ENCODE measurements around the gene SYP.
"Not testable (repeated sequence)": the region's sequence is repeated elsewhere in the genome, so short reads cannot be mapped to it uniquely, and the experiment has no call there.

The SYP gene

DNA sequence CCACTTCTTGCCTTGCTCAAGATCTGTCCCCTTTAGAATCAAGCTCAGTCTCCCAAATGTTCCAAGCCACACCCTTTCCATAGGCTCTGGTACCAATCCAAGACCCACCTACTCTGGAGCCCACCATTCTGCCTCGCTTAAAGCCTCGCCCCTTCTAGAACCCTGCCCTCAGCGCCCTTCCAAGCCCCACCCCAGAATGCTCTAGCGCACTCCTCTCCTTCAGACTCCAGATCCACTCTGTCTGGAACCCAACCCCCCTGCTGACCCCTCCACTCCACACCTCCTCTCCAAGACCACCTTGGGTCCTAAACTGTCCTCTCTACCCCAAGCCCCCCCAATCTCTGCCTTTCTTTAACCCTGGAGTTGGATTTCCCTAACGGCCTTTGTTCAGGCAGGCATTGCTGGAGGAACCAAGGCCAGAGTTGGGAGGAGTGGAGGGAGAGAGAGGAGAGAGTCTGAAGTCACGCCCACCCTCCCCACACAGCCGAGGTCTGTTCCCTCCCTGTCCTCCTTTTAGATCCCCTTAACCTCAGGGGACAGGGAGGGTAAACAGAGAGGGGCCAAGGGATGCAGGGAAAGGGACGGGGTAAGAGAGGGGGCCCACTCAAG is 11.4 kb downstream of the SYP start:
- no peak for DNase-seq

DNA sequence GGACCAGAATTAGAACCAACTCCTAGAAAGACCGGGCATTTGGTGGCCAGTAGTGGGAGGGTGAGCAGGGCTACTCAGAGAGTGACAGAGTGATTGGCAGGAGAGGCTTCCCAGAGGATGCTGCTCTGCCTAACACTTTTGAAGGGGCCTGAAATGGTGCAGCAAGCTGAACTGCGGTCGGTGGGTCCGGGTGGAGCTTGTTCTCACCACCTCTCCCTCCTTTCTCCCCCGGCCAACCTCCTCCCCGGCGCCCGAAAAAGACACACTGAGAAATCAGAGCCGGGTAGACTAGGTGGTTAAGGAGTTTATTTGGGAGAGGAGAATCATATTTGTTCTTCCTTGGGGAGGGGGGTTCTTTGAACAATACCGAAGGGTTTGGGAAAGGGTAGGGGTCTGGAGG is 12.5 kb downstream of the SYP start:
- DNase-seq = no peak

GRCh38 chrX:49187028-49187394 is 13.0 kb downstream of the SYP start:
- no peak for DNase-seq

DNA sequence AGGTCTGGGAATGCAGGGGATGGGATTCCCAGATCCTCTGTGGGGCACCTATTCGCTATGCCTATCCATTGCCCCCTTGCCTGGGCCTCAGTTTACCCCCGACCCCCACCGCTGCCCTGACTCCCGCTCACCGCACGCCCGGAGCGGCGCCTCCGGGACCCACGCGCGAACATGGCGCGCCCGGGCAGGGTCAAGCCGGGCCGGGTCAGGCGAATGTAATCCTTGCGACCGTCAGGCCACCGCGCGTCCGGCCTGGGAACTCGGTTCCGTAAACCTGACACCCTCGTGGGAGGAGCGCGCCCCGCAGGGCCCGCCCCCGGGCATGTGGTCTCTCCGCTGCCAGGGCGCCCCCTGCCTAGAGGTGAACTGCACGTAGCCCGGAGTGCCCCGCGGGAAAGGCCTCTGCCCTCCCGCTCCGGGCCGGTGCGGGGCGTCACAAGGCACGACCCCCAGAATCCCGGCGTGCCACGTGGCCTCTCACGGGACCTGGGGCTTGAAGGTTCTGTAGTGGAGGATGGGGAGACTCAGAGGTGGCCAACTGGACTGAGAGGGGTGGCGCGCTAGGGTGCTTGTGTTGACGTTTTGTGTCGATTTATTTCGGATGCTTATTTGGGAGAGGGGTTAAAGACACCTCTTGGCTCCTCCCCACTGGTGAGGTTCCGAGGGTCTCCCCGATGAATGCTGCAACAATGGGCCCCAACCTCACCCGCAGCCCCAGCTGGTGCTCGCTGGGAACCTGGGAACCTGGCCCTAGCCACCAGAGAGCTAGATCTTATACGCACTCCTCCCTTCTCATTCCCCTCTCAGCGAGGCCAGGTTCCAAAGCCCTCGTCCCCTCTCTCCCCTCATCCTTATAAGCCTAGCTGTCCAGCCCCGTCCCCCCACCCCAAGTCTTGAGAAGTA is 13.6 kb downstream of the SYP start, which contains the start of gene PRICKLE3:
Gene PRICKLE3 (minus strand): TSS at position 249 of the 903 bp plus-strand sequence. CDS start 76 bp downstream, at position 173.
- peak; percentile 48 for DNase-seq

- DNase-seq = peak; percentile 87
Measured at GRCh38 chrX:49184294-49185281, 15.4 kb downstream of the SYP start.

GRCh38 chrX:49183701-49184281 is 16.2 kb downstream of the SYP start:
- DNase-seq = no peak

GRCh38 chrX:49179358-49179757 is 20.6 kb downstream of the SYP start:
- no peak for DNase-seq

DNA sequence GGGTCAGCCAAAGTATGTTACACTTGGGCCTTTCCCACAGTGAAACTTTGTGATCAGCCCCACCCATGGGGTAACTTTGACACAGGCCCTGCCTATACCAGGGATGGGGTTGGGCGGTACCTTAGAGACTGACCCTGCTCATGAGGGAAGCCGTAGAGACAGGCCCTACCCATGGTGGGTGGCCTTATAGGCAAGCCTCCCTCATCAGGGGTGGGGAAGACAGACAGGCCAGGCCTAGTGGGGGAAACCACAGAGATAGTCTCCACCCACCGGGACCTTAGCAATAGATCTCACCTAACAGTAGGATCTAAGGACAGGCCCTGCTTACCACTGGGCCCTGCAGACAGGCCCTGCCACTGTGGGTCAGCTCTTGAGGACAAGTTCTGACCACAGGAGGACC is 21.5 kb downstream of the SYP start:
- no peak for DNase-seq

GRCh38 chrX:49177873-49178480 is 22.0 kb downstream of the SYP start:
- no peak for DNase-seq

DNA sequence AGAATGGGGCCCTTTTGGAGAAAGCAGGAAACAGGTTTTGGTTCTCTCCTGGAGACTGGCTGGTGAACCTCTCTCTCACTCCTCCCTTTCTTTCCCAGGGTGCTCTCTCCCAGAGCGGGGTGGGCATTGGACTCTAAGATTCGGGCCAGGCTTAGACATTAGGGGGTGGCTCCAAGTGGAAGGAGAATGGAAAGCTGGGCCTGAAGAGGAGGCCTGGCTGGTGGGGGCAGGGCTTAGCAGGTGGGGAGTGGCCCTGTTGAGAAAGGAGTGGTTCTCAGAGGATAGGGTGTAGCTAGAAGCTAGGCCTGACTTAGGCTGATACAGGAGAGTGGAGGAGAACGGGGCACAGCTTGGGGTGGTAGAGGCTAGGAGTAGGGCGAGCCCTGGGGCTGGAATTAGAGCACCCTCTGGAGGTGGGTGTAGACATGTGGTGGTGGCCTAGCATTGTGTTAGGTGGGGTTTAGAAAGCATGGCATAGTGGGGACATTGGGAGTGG is 22.6 kb downstream of the SYP start:
- no peak for DNase-seq

DNA sequence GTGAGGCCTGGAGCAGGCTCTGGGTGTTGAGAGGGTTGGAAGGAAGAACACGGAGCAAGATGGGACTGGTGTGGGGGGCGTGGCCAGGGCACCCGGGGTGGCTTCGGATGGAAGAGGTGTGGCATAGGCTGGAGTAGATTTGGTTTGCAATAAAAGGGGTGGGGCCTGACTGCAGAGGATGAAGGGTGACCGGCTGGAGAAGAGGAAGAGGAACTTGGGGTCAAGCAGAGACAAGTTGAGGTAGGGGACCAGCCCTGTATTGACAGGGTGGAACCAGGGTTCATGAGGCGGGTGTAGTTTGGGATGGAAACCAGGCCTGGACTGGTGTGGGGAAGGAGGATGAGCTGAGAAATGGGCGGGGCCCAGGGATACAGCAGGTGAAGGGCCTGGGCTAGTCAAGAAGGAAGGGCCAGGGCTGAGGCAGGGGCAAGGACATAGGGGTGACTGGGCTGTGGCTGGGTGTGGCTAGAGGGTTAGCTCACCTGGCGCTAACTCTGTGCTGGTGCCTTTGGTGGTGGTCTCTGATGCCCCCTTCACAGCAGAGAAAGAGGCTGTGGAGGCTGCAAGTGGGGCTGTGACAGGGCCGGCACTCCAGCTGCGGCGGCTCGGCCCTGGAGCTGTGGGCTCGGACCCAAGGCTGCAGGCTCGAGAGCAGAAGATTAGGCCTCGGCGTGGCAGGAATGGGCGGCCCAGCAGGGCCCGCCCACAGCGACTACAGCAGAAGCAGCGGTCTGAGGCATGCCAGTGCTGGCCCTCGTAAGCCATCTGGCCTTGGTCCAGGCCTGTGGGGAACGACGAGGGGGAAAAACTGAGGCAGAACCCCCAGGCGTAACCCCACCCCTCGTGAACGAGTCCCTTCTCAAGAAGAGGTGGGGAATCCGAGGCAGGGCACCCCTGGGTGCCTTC is 23.3 kb downstream of the SYP start:
- DNase-seq = no peak

- DNase-seq = no peak
Measured at GRCh38 chrX:49175435-49176274, 24.3 kb downstream of the SYP start.

DNA sequence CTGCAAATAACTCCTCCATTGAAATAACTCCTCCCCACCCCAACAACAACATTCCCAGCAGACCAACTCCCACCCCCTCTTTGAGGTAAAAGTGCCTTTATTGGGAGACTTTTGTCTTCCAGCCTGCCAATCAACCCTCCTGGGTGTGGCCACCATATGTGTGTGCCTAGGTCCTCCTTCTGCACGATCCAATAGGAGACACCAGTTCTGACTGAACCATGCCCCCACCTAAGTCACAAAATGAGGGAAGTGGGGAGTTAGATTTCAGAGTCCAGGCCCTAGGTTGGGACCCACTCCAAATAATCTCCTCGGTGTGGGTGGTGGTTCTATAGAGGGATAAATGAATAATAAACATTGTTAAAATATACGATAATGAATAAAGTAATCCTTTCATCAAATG is 25.3 kb downstream of the SYP start:
- no peak for DNase-seq

DNA sequence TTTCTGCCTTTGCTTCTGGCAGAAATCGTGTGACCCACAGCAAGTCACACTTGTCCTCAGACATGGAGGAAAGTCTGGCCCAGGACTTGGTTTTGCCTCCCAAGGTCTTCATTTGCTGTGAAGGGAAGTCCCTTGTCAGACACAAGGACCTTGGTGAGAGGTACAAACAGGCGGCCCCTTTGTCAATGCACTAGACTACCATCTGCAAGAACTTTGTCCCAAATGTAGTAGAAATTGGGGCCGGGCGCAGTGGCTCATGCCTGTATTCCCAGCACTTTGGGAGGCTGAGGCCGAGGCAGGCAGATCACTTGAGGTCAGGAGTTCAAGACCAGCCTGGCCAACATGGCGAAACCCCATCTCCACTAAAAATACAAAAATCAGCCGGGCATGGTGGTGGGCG is 26.4 kb downstream of the SYP start:
- DNase-seq = not testable (repeated sequence)

- DNase-seq = no peak
Measured at GRCh38 chrX:49172280-49172780, 27.7 kb downstream of the SYP start.

- DNase-seq = peak; percentile 41
Measured at GRCh38 chrX:49171752-49172279, 28.2 kb downstream of the SYP start, which contains the start of gene PLP2. PLP2 (plus strand) TSS chrX:49171898; CDS start chrX:49172001, 103 bp downstream.

GRCh38 chrX:49167740-49168108 is 32.3 kb downstream of the SYP start:
- DNase-seq = no peak

- DNase-seq = peak; percentile 70
Measured at GRCh38 chrX:49166914-49167739, 32.9 kb downstream of the SYP start.
